Caco-2 (cell line): Measurements from ENCODE around the gene SPINT2. TPM values are rescaled to one million over a fixed set of nuclear protein-coding genes. Genes with fewer than 3 reads are reported as not detected.

Experiments used
- BruUV-seq: library from RNA; stranded (reverse); fragments of 400-500 nt; replicated peaks from 2 replicates; lab custom pipeline; 2021; lab: Mats Ljungman, UMichigan
- CTCF ChIA-PET: fragments of 300-600 bp; sonication (Branson Sonifier 250); formaldehyde crosslinking; loops from one replicate; lab custom pipeline; 2022; ENCODE audit warnings: antibody characterized with exemption; lab: Charles Lee
- POLR2A ChIA-PET: fragments of 300-600 bp; sonication (Branson Sonifier 250); formaldehyde crosslinking; loops from one replicate; lab custom pipeline; 2022; ENCODE audit warnings: antibody characterized with exemption; lab: Charles Lee
- DNase-seq, 2 experiments: peaks; one replicate each; pipeline versions ENCODE4 v3.0.0 to v3.0.0-alpha.2; 2020 to 2022
- H3K27me3 ChIP-seq: replicated peaks from 2 replicates; pipeline ENCODE4 v1.6.0; 2011; ENCODE audit warnings: low read length; ENCODE audit not compliant: control insufficient read depth, insufficient read depth
- H3K36me3 ChIP-seq: 2 replicates; pipeline ENCODE4 v1.5.1; 2011; ENCODE audit warnings: low read length; ENCODE audit not compliant: control insufficient read depth, insufficient read depth
- H3K4me1 ChIP-seq: fragments of 250-450 bp; sonication (Bioruptor Pico); 2 replicates; pipeline ENCODE4 v1.5.1; 2020; ENCODE audit warnings: mild to moderate bottlenecking
- H3K4me3 ChIP-seq: 2 replicates; pipeline ENCODE4 v1.5.1; 2011; ENCODE audit warnings: low read depth, mild to moderate bottlenecking, control low read depth, low read length
- H3K9me3 ChIP-seq: fragments of 250-450 bp; sonication (Bioruptor Pico); 2 replicates; pipeline ENCODE4 v1.5.1; 2020; ENCODE audit warnings: mild to moderate bottlenecking, moderate library complexity
- H3K27ac Mint-ChIP-seq: one replicate; pipeline ENCODE4 v1.8.0; 2022; ENCODE audit warnings: mixed read lengths; ENCODE audit not compliant: unreplicated experiment
- H3K27me3 Mint-ChIP-seq: one replicate; pipeline ENCODE4 v1.8.0; 2022; ENCODE audit warnings: mixed read lengths; ENCODE audit not compliant: insufficient read depth, unreplicated experiment
- H3K36me3 Mint-ChIP-seq: one replicate; pipeline ENCODE4 v1.8.0; 2022; ENCODE audit warnings: mild to moderate bottlenecking, mixed read lengths; ENCODE audit not compliant: insufficient read depth, unreplicated experiment
- H3K4me1 Mint-ChIP-seq: one replicate; pipeline ENCODE4 v1.8.0; 2022; ENCODE audit warnings: low read depth, mixed read lengths; ENCODE audit not compliant: unreplicated experiment
- H3K4me3 Mint-ChIP-seq: one replicate; pipeline ENCODE4 v1.8.0; 2022; ENCODE audit warnings: mild to moderate bottlenecking, moderate library complexity, mixed read lengths; ENCODE audit not compliant: unreplicated experiment
- H3K9me3 Mint-ChIP-seq: one replicate; pipeline ENCODE4 v1.8.0; 2022; ENCODE audit warnings: mixed read lengths; ENCODE audit not compliant: unreplicated experiment
- CTCF ChIP-seq, 2 experiments: fragments of 200-600 bp in 1 of 2; IDR thresholded peaks; 1 replicate in 1 of 2; 2 replicates in 1 of 2; pipeline versions ENCODE4 v1.5.1 to v1.8.0; 2011 to 2022; ENCODE audit warnings: antibody characterized with exemption in 1 of 2, control low read depth in 1 of 2, inconsistent platforms in 1 of 2, low read depth in 1 of 2, low read length in 1 of 2, mild to moderate bottlenecking in 1 of 2, moderate library complexity in 1 of 2; ENCODE audit not compliant: insufficient read depth in 1 of 2, severe bottlenecking in 1 of 2, unreplicated experiment in 1 of 2
- intact Hi-C: fragments of 100-400 bp; cut with micrococcal nuclease; formaldehyde crosslinking; loops from one replicate; pipeline ENCODE4 v1.10.0; 2022; ENCODE audit not compliant: unreplicated experiment
- total RNA-seq: library from RNA; stranded (reverse); gene quantifications from 2 replicates; pipeline ENCODE4 v1.2.3, GENCODE V29; 2022

SPINT2 gene
- total RNA-seq, 1 experiment from 2014 or later: 748 TPM

GRCh38 chr19:38307076-38307475 lies 42.7 kb downstream of the SPINT2 start:
- Mint-ChIP-seq H3K4me1 (peaks cover 6% of the 10 kb centered on the region), H3K36me3 (peaks cover 27% of the 10 kb centered on the region), H3K27me3 (no peaks in the 10 kb centered on the region), H3K9me3 (no peaks in the 10 kb centered on the region), H3K27ac (no peak overlapping the region), H3K4me3 (no peak overlapping the region)
- intact Hi-C loops: no loop called here
- DNase-seq: no peak
- ChIA-PET POLR2A (no interaction called here), CTCF (no interaction called here)
- Histone ChIP-seq H3K4me1 (peaks cover 31% of the 10 kb centered on the region), H3K9me3 (no peaks in the 10 kb centered on the region), H3K36me3 (no peaks in the 10 kb centered on the region), H3K27me3 (no peaks in the 10 kb centered on the region), H3K4me3 (no peak overlapping the region)
- TF ChIP-seq CTCF (IDR thresholded peaks at IDR 0.05; ENCODE audit: insufficient read depth in 1 of 2, low read depth in 1 of 2, low read length in 1 of 2, severe bottlenecking in 1 of 2, unreplicated experiment in 1 of 2): no peak
- no TSS peak for BruUV-seq

DNA sequence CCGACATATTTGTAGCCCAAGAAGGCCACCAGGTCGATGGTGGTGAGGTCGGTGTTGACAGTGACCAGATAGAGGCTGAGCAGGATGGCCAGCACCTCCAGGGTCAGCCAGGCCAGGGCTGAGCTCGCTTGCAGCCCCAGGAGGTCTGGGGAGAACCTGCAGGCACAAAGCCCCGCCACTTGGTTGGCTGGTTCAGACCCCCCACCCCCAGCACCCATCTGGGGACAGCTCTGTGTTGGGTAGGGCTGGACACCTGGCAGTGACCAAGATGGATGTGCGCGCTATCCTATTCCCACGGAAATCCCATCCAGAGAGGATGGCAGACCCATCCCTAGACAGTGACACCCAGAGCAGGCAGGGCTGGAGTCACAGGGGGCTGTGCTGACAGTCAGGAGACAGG lies 43.2 kb downstream of the SPINT2 start:
- no peak overlapping the region for H3K4me3 Mint-ChIP-seq
- H3K4me1 Mint-ChIP-seq: peaks cover 6% of the 10 kb centered on the region
- H3K27ac Mint-ChIP-seq: no peak overlapping the region
- POLR2A ChIA-PET: no interaction called here
- no peaks in the 10 kb centered on the region for H3K27me3 ChIP-seq
- BruUV-seq: no TSS peak
- no peak overlapping the region for H3K4me3 ChIP-seq
- no peaks in the 10 kb centered on the region for H3K27me3 Mint-ChIP-seq
- no peak for TF ChIP-seq CTCF (IDR thresholded peaks at IDR 0.05; ENCODE audit: insufficient read depth in 1 of 2, low read depth in 1 of 2, low read length in 1 of 2, severe bottlenecking in 1 of 2, unreplicated experiment in 1 of 2)
- H3K4me1 ChIP-seq: peaks cover 25% of the 10 kb centered on the region
- no peak for DNase-seq
- CTCF ChIA-PET: no interaction called here
- no peaks in the 10 kb centered on the region for H3K9me3 Mint-ChIP-seq
- peaks cover 27% of the 10 kb centered on the region for H3K36me3 Mint-ChIP-seq
- H3K36me3 ChIP-seq: no peaks in the 10 kb centered on the region
- intact Hi-C loops: no loop called here
- H3K9me3 ChIP-seq: no peaks in the 10 kb centered on the region

GRCh38 chr19:38308006-38308766 lies 43.8 kb downstream of the SPINT2 start:
- DNase-seq: no peak
- no peaks in the 10 kb centered on the region for H3K27me3 Mint-ChIP-seq
- Histone ChIP-seq H3K4me1 (peaks cover 23% of the 10 kb centered on the region), H3K9me3 (no peaks in the 10 kb centered on the region), H3K4me3 (no peak overlapping the region), H3K27me3 (no peaks in the 10 kb centered on the region), H3K36me3 (no peaks in the 10 kb centered on the region)
- peaks cover 27% of the 10 kb centered on the region for H3K36me3 Mint-ChIP-seq
- no peaks in the 10 kb centered on the region for H3K9me3 Mint-ChIP-seq
- no peak for TF ChIP-seq CTCF (IDR thresholded peaks at IDR 0.05; ENCODE audit: insufficient read depth in 1 of 2, low read depth in 1 of 2, low read length in 1 of 2, severe bottlenecking in 1 of 2, unreplicated experiment in 1 of 2)
- CTCF ChIA-PET: no interaction called here
- H3K27ac Mint-ChIP-seq: no peak overlapping the region
- BruUV-seq: no TSS peak
- peaks cover 6% of the 10 kb centered on the region for H3K4me1 Mint-ChIP-seq
- intact Hi-C loops: no loop called here
- POLR2A ChIA-PET: no interaction called here
- H3K4me3 Mint-ChIP-seq: no peak overlapping the region
